ENCODE data around the gene ADSS1.

ADSS1 gene

DNA sequence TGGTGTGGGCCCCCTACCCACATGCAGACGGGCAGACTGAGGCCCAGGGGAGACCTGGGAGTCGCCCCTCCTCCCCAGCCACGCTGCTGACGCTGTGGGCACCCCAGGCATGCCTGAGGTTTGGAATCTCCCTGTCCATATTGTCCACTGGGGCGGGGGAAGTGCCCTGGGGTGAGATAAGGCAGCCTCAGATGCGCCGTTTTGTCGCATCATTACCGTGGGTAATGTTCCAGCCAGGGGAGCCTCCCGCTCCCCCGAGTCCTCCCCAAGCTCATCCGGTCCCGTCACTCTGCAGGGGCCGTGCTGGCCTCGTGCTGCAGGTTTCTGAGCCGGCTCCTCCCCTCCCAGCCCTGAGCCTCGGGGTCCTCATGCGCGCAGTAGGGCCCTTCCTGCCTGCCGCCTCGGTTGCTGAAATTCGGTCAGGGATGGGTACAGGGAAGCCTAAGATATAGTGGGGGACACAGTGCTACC, 23.2 kb upstream of the ADSS1 start:
- no peak overlapping the region for H3K23ac ChIP-seq (ENCODE audit: low read length)
- H3K9ac ChIP-seq (ENCODE audit: low read length), result peak overlapping the region; percentile 28
- H2BK5ac ChIP-seq (ENCODE audit: low read length), result no peak overlapping the region
- peaks cover 2% of the 10 kb centered on the region for H3K4me1 ChIP-seq (ENCODE audit: control insufficient read depth, low read depth, low read length)
- no CpG with 5 or more reads among the region's 22 CpGs for WGBS (ENCODE audit: extremely low coverage, insufficient coverage, low lambda C conversion rate)
- no peak overlapping the region for H3K4me2 ChIP-seq (ENCODE audit: low read length)
- H2AK5ac ChIP-seq (ENCODE audit: low read length), result no peak overlapping the region
- H3K36me3 ChIP-seq (ENCODE audit: control insufficient read depth, insufficient read depth, low read length), result peaks cover 8% of the 10 kb centered on the region
- peak overlapping the region; percentile 69 for H3K56ac ChIP-seq (ENCODE audit: low read length)
- no peak overlapping the region for H3K27ac ChIP-seq (ENCODE audit: low read depth, low read length)
- H2BK15ac ChIP-seq (replicated peaks; ENCODE audit: low read depth), result no peak overlapping the region
- no peak overlapping the region for H3K4me3 ChIP-seq (ENCODE audit: low read length)
- H3K18ac ChIP-seq (ENCODE audit: low read length), result no peak overlapping the region
- no peaks in the 10 kb centered on the region for H3K79me2 ChIP-seq (ENCODE audit: control insufficient read depth, insufficient read depth, low read length)
- no peak overlapping the region for H3K4ac ChIP-seq (ENCODE audit: low read depth, low read length)
- no peak for DNase-seq
- H3K27me3 ChIP-seq (ENCODE audit: insufficient read depth, low read length, poor library complexity), result no peaks in the 10 kb centered on the region
- H4K8ac ChIP-seq (ENCODE audit: low read depth, low read length), result no peak overlapping the region
- H3K79me1 ChIP-seq (ENCODE audit: low read length), result peaks cover 6% of the 10 kb centered on the region
- no peak overlapping the region for H4K5ac ChIP-seq (ENCODE audit: low read length)
- no peak overlapping the region for H2BK120ac ChIP-seq (ENCODE audit: low read depth, low read length)

DNA sequence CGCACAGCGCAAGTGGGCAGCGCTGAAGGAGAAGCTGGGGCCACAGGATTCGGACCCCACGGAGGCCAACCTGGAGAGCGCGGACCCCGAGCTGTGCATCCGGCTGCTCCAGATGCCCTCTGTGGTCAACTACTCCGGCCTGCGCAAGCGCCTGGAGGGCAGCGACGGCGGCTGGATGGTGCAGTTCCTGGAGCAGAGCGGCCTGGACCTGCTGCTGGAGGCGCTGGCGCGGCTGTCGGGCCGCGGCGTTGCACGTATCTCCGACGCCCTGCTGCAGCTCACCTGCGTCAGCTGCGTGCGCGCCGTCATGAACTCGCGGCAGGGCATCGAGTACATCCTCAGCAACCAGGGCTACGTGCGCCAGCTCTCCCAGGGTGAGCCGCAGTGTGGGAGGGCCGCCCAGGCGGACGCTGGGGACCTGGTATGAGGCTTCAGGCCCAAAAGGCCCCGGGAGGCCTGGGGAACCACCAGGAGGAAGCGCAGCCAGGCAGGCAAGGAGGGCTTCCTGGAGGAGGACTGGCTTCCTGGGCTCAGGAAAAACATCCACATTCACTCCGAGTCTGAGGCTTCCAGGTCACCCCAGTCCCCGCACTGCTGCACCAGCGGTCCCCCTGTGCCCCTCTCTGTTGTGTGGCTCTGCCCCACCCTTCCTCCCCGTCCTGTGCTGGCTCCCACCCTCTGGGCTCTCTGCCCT, 22.5 kb upstream of the ADSS1 start:
- peaks cover 7% of the 10 kb centered on the region for H3K36me3 ChIP-seq (ENCODE audit: control insufficient read depth, insufficient read depth, low read length)
- no peak overlapping the region for H3K4ac ChIP-seq (ENCODE audit: low read depth, low read length)
- no CpG with 5 or more reads among the region's 46 CpGs for WGBS (ENCODE audit: extremely low coverage, insufficient coverage, low lambda C conversion rate)
- H3K4me3 ChIP-seq (ENCODE audit: low read length), result no peak overlapping the region
- H4K8ac ChIP-seq (ENCODE audit: low read depth, low read length), result no peak overlapping the region
- H3K79me1 ChIP-seq (ENCODE audit: low read length), result peaks cover 2% of the 10 kb centered on the region
- DNase-seq, result no peak
- no peak overlapping the region for H3K4me2 ChIP-seq (ENCODE audit: low read length)
- no peaks in the 10 kb centered on the region for H3K27me3 ChIP-seq (ENCODE audit: insufficient read depth, low read length, poor library complexity)
- no peak overlapping the region for H2BK120ac ChIP-seq (ENCODE audit: low read depth, low read length)
- H3K18ac ChIP-seq (ENCODE audit: low read length), result no peak overlapping the region
- H4K5ac ChIP-seq (ENCODE audit: low read length), result no peak overlapping the region
- H2AK5ac ChIP-seq (ENCODE audit: low read length), result no peak overlapping the region
- peak overlapping the region; percentile 69 for H3K56ac ChIP-seq (ENCODE audit: low read length)
- no peaks in the 10 kb centered on the region for H3K79me2 ChIP-seq (ENCODE audit: control insufficient read depth, insufficient read depth, low read length)
- no peak overlapping the region for H3K9ac ChIP-seq (ENCODE audit: low read length)
- H3K23ac ChIP-seq (ENCODE audit: low read length), result no peak overlapping the region
- H3K27ac ChIP-seq (ENCODE audit: low read depth, low read length), result no peak overlapping the region
- H3K4me1 ChIP-seq (ENCODE audit: control insufficient read depth, low read depth, low read length), result peaks cover 2% of the 10 kb centered on the region
- H2BK5ac ChIP-seq (ENCODE audit: low read length), result no peak overlapping the region
- no peak overlapping the region for H2BK15ac ChIP-seq (replicated peaks; ENCODE audit: low read depth)

DNA sequence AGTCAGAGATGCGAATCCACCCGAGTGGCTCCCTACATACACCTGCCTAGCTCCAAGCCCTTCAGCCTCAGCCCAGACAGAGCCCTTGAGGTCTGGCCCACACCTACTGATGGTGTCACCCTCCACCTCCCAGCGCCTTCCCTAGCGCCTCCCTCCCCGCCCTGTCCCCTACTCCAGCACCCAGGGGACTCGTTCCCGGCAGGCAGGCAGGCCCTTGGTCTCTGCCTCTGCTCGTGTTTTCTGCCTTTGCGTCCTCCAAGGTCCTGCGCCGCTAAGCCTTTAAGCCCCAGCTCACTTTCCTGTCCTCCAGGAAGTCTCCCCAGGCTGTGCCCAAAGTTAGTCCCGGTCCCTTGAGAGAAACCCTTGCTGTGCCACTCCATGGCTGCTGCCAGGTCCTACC, 21.9 kb upstream of the ADSS1 start:
- Histone ChIP-seq H3K4ac (ENCODE audit: low read depth, low read length) (no peak overlapping the region), H2BK120ac (ENCODE audit: low read depth, low read length) (no peak overlapping the region), H3K27ac (ENCODE audit: low read depth, low read length) (no peak overlapping the region), H4K8ac (ENCODE audit: low read depth, low read length) (no peak overlapping the region), H3K23ac (ENCODE audit: low read length) (no peak overlapping the region), H3K36me3 (ENCODE audit: control insufficient read depth, insufficient read depth, low read length) (peaks cover 7% of the 10 kb centered on the region), H3K18ac (ENCODE audit: low read length) (no peak overlapping the region), H3K4me2 (ENCODE audit: low read length) (no peak overlapping the region), H3K79me2 (ENCODE audit: control insufficient read depth, insufficient read depth, low read length) (no peaks in the 10 kb centered on the region), H2BK15ac (replicated peaks; ENCODE audit: low read depth) (no peak overlapping the region), H2BK5ac (ENCODE audit: low read length) (no peak overlapping the region), H4K5ac (ENCODE audit: low read length) (no peak overlapping the region), H3K27me3 (ENCODE audit: insufficient read depth, low read length, poor library complexity) (no peaks in the 10 kb centered on the region), H3K4me3 (ENCODE audit: low read length) (no peak overlapping the region), H3K4me1 (ENCODE audit: control insufficient read depth, low read depth, low read length) (peaks cover 3% of the 10 kb centered on the region), H3K9ac (ENCODE audit: low read length) (no peak overlapping the region), H2AK5ac (ENCODE audit: low read length) (no peak overlapping the region), H3K56ac (ENCODE audit: low read length) (no peak overlapping the region), H3K79me1 (ENCODE audit: low read length) (peaks cover 2% of the 10 kb centered on the region)
- no CpG with 5 or more reads among the region's 12 CpGs for WGBS (ENCODE audit: extremely low coverage, insufficient coverage, low lambda C conversion rate)
- DNase-seq, result no peak

DNA sequence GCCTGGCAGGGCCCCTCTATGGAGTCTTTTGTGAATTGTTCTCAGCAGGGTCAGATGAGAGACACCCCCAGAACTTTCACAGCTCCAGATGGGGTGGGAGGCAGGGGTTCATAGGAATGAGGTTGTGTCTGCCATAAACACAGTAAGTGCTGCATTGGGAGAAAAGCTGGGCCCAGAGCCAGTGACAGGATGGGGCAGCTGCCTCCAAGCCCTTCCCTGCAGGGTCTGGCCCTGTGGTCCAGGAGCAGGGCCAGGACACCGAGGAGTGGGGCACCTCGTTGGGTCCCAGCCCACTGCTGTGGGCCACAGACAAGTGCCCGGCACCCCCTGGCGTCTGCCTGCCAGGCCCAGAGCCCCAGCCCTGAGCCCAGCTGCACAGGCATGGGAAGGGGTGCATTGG, 21.4 kb upstream of the ADSS1 start:
- Histone ChIP-seq H3K79me2 (ENCODE audit: control insufficient read depth, insufficient read depth, low read length) (no peaks in the 10 kb centered on the region), H2AK5ac (ENCODE audit: low read length) (no peak overlapping the region), H3K4ac (ENCODE audit: low read depth, low read length) (no peak overlapping the region), H3K56ac (ENCODE audit: low read length) (no peak overlapping the region), H3K36me3 (ENCODE audit: control insufficient read depth, insufficient read depth, low read length) (peaks cover 7% of the 10 kb centered on the region), H3K4me1 (ENCODE audit: control insufficient read depth, low read depth, low read length) (peaks cover 4% of the 10 kb centered on the region), H3K4me3 (ENCODE audit: low read length) (no peak overlapping the region), H2BK15ac (replicated peaks; ENCODE audit: low read depth) (no peak overlapping the region), H4K8ac (ENCODE audit: low read depth, low read length) (no peak overlapping the region), H3K27ac (ENCODE audit: low read depth, low read length) (no peak overlapping the region), H2BK120ac (ENCODE audit: low read depth, low read length) (no peak overlapping the region), H3K4me2 (ENCODE audit: low read length) (no peak overlapping the region), H3K18ac (ENCODE audit: low read length) (no peak overlapping the region), H3K23ac (ENCODE audit: low read length) (no peak overlapping the region), H3K27me3 (ENCODE audit: insufficient read depth, low read length, poor library complexity) (no peaks in the 10 kb centered on the region), H4K5ac (ENCODE audit: low read length) (no peak overlapping the region), H3K79me1 (ENCODE audit: low read length) (peaks cover 2% of the 10 kb centered on the region), H2BK5ac (ENCODE audit: low read length) (no peak overlapping the region), H3K9ac (ENCODE audit: low read length) (no peak overlapping the region)
- WGBS (ENCODE audit: extremely low coverage, insufficient coverage, low lambda C conversion rate), result no CpG with 5 or more reads among the region's 4 CpGs
- no peak for DNase-seq

DNA sequence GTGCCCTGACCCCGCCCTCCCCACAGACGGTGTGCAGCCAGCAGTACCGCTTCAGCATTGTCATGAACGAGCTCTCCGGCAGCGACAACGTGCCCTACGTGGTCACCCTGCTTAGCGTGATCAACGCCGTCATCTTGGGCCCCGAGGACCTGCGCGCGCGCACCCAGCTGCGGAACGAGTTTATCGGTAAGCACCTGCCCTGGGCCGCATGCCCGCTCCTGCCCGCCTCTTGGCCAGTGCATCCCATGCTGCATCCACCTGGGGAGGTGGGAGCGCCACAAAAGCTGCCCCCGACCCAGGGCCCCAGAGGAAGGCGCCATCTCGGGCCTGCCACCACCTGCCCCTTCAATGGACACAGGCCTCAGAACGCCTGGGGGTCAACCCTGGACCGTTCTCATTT, 20.8 kb upstream of the ADSS1 start:
- H2AK5ac ChIP-seq (ENCODE audit: low read length), result no peak overlapping the region
- DNase-seq, result no peak
- no peak overlapping the region for H2BK120ac ChIP-seq (ENCODE audit: low read depth, low read length)
- peaks cover 2% of the 10 kb centered on the region for H3K79me1 ChIP-seq (ENCODE audit: low read length)
- H3K36me3 ChIP-seq (ENCODE audit: control insufficient read depth, insufficient read depth, low read length), result peaks cover 7% of the 10 kb centered on the region
- H3K4me1 ChIP-seq (ENCODE audit: control insufficient read depth, low read depth, low read length), result peaks cover 4% of the 10 kb centered on the region
- no peak overlapping the region for H2BK15ac ChIP-seq (replicated peaks; ENCODE audit: low read depth)
- no peak overlapping the region for H4K8ac ChIP-seq (ENCODE audit: low read depth, low read length)
- H3K23ac ChIP-seq (ENCODE audit: low read length), result no peak overlapping the region
- H3K4ac ChIP-seq (ENCODE audit: low read depth, low read length), result no peak overlapping the region
- H3K4me2 ChIP-seq (ENCODE audit: low read length), result no peak overlapping the region
- no CpG with 5 or more reads among the region's 28 CpGs for WGBS (ENCODE audit: extremely low coverage, insufficient coverage, low lambda C conversion rate)
- H3K27me3 ChIP-seq (ENCODE audit: insufficient read depth, low read length, poor library complexity), result no peaks in the 10 kb centered on the region
- no peak overlapping the region for H3K18ac ChIP-seq (ENCODE audit: low read length)
- no peak overlapping the region for H3K56ac ChIP-seq (ENCODE audit: low read length)
- H3K27ac ChIP-seq (ENCODE audit: low read depth, low read length), result no peak overlapping the region
- H3K79me2 ChIP-seq (ENCODE audit: control insufficient read depth, insufficient read depth, low read length), result no peaks in the 10 kb centered on the region
- H3K4me3 ChIP-seq (ENCODE audit: low read length), result no peak overlapping the region
- no peak overlapping the region for H4K5ac ChIP-seq (ENCODE audit: low read length)
- H3K9ac ChIP-seq (ENCODE audit: low read length), result no peak overlapping the region
- no peak overlapping the region for H2BK5ac ChIP-seq (ENCODE audit: low read length)

DNA sequence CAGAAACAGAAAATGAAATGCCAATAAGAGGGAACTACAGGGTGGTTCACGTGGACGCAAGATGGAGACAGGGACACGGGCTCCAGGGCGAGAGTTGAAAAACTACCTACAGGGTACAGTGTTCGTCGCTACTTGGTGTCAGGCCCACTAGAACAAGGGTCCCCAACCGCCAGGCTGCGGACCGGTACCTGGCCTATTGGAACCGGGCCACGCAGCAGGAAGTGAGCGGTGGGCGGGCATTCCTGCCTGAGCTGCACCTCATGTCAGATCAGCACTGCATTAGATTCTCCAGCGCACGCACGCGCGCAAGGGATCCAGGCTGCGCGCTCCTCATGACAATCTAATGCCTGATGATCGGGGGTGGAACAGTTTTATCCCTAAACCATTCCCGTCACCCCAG, 19.8 kb upstream of the ADSS1 start:
- Histone ChIP-seq H2BK5ac (ENCODE audit: low read length) (no peak overlapping the region), H3K79me1 (ENCODE audit: low read length) (peaks cover 2% of the 10 kb centered on the region), H3K56ac (ENCODE audit: low read length) (no peak overlapping the region), H3K27me3 (ENCODE audit: insufficient read depth, low read length, poor library complexity) (no peaks in the 10 kb centered on the region), H4K5ac (ENCODE audit: low read length) (no peak overlapping the region), H4K8ac (ENCODE audit: low read depth, low read length) (no peak overlapping the region), H3K4me1 (ENCODE audit: control insufficient read depth, low read depth, low read length) (peaks cover 4% of the 10 kb centered on the region), H3K23ac (ENCODE audit: low read length) (no peak overlapping the region), H2BK120ac (ENCODE audit: low read depth, low read length) (no peak overlapping the region), H2AK5ac (ENCODE audit: low read length) (no peak overlapping the region), H3K18ac (ENCODE audit: low read length) (no peak overlapping the region), H2BK15ac (replicated peaks; ENCODE audit: low read depth) (no peak overlapping the region), H3K36me3 (ENCODE audit: control insufficient read depth, insufficient read depth, low read length) (peaks cover 7% of the 10 kb centered on the region), H3K27ac (ENCODE audit: low read depth, low read length) (no peak overlapping the region), H3K4ac (ENCODE audit: low read depth, low read length) (no peak overlapping the region), H3K79me2 (ENCODE audit: control insufficient read depth, insufficient read depth, low read length) (no peaks in the 10 kb centered on the region), H3K9ac (ENCODE audit: low read length) (no peak overlapping the region), H3K4me2 (ENCODE audit: low read length) (no peak overlapping the region), H3K4me3 (ENCODE audit: low read length) (no peak overlapping the region)
- no peak for DNase-seq
- WGBS (ENCODE audit: extremely low coverage, insufficient coverage, low lambda C conversion rate), result no CpG with 5 or more reads among the region's 22 CpGs
